ENCODE data around the gene IL22.

Gene IL22

DNA sequence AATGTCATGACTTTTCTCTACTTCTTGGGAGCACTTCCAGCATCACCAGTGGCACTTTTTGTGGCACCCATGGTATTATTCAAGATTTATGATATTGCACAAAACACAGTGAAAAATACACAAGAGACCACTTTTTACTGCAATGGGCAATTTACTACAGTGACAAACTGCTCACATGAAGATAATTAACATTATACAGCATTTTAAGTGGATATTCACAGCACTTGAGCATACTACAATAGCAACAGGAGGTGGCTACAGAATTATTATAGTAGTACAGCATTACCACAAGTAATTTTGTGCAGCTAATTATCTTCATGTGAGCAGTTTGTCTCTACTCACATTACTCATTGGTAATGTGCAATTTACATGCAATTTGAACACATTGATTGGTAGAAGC, 46.1 kb downstream of the IL22 start:
- no peak for DNase-seq (ENCODE audit: low read depth in 1 of 2, low spot score in 1 of 2)
- no peak for TF ChIP-seq JUND (IDR thresholded peaks at IDR 0.05; ENCODE audit: low read depth)
- in situ Hi-C loops (cut with HindIII; ENCODE audit: low pct_unique_long_range_greater_than_20kb, low sequenced_read_pairs): no loop called here

DNA sequence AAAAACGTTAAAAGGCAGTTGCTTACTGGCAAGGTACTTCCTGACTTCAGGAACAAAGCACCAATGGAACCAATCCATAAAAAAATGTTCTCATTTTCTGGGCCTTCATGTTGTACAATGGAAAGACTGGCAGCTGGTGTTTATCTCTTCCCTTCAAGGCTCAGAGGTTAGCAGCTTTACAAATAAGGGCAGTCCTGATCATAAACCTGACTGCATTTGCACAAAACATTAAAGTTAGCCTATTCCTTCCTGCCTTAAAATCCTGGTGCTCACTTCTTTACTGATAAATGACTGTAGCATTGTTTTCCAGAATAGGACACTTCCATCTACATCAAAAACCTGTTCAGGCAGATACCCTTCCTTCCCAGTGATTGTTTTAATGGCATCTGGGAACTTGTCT, 47.0 kb downstream of the IL22 start:
- no peak for TF ChIP-seq JUND (IDR thresholded peaks at IDR 0.05; ENCODE audit: low read depth)
- in situ Hi-C loops (cut with HindIII; ENCODE audit: low pct_unique_long_range_greater_than_20kb, low sequenced_read_pairs): no loop called here
- DNase-seq (ENCODE audit: low read depth in 1 of 2, low spot score in 1 of 2): no peak

DNA sequence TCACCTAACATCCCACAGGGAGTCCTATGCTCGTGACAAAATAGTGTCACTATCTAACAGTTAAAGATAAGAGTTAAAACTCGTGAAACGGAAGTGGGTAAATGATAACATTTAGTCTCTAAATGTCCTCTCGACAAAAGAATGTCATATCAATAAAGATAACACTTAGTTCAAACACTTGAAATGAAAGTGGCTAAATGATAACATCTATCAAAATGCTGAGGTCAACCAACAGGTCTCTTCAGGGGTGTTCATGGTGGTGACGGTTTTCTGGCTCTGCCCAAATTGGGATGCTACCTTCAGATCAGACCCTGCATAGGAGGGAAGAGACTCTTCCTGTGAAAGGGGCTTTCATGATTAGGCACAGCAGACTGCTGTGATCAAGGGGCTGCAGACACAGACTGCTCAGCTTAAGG, 49.9 kb downstream of the IL22 start:
- DNase-seq (ENCODE audit: low read depth in 1 of 2, low spot score in 1 of 2): no peak
- no peak for TF ChIP-seq JUND (IDR thresholded peaks at IDR 0.05; ENCODE audit: low read depth)
- in situ Hi-C loops (cut with HindIII; ENCODE audit: low pct_unique_long_range_greater_than_20kb, low sequenced_read_pairs): no loop called here

DNA sequence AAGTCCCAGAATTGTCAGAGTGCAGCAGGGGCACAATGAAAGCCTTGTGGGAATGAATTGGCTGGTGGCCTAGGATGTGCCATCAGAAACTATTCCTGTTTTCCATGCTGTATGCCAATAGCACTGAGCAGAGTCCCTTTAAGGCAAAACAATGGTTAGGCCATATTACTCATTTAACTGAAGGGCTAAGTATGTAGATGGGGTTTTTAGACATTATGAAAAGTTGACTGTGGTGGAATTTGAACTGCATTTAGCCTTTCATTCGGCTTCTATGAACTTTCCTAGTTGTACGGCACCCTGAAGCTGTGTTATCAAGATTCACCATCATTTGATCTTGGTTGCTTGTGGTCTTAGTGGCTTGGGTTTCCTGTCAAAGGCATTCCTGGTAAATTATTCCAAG, 52.5 kb downstream of the IL22 start:
- no peak for DNase-seq (ENCODE audit: low read depth in 1 of 2, low spot score in 1 of 2)
- in situ Hi-C loops (cut with HindIII; ENCODE audit: low pct_unique_long_range_greater_than_20kb, low sequenced_read_pairs): no loop called here
- TF ChIP-seq JUND (IDR thresholded peaks at IDR 0.05; ENCODE audit: low read depth): no peak

DNA sequence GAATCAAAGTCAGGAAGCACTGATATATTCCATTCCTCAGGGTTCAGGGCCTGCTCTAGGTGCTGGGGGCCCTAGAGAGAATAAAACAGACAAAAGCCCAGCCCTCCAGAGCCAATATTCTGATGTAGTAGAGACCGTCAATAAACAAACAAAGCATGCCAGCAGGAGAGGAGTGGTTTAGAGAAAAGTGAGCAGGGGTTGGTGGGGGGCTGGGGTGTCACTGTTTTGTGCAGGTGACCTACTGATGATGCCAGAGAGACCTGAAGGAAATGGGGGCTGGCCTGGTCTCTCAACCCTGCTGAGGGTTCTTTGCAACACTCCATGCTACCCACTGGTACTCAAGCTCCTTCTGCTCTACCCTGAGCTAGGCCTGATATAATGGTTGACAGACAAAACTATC, 54.3 kb downstream of the IL22 start:
- in situ Hi-C loops (cut with HindIII; ENCODE audit: low pct_unique_long_range_greater_than_20kb, low sequenced_read_pairs): no loop called here
- DNase-seq (ENCODE audit: low read depth in 1 of 2, low spot score in 1 of 2): no peak
- TF ChIP-seq JUND (IDR thresholded peaks at IDR 0.05; ENCODE audit: low read depth): no peak

DNA sequence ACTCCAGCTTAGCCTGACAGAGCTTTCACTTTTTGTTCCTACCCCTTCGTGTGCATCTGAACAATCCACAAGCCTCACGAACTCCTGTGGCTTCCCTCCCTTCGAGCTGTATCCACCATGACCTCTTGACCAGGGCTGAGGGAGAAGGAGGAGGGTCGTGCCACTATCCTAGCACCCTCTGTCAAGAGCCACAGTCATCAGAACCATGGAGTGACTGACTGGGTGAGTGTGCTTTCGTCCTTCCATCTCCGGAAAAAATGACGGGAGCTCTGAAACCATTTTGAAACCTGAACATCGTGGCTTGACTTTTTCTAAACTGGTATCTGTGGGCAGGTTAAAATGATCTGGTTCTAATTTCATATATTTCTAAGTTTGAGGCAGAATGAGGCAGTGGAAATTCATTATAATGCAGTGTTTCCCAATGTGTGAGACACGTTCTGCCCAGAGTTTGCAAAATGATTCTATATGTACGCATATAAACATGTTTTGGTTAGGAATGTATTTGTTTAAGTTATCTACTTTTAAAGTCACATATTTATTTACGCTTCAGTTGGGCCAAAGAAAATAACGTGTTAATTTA, 54.8 kb downstream of the IL22 start:
- DNase-seq (ENCODE audit: low read depth in 1 of 2, low spot score in 1 of 2): peak in 1 of 2 experiments; percentile 29
- in situ Hi-C loops (cut with HindIII; ENCODE audit: low pct_unique_long_range_greater_than_20kb, low sequenced_read_pairs): no loop called here
- TF ChIP-seq JUND (IDR thresholded peaks at IDR 0.05; ENCODE audit: low read depth): no peak
